ENCODE results near the gene RP2. TPM values are rescaled to one million over a fixed set of nuclear protein-coding genes. Genes with fewer than 3 reads are reported as not detected.
A peak's percentile ranks its signal among the peaks of the same experiment; 100 is the strongest.

The RP2 gene
- total and polyA plus RNA-seq, 9 of the 15 experiments (the other 6 are each of a cell fraction or from before 2014, with no cell fraction given), result 2.0 to 6.9 (median 3.5) TPM

DNA sequence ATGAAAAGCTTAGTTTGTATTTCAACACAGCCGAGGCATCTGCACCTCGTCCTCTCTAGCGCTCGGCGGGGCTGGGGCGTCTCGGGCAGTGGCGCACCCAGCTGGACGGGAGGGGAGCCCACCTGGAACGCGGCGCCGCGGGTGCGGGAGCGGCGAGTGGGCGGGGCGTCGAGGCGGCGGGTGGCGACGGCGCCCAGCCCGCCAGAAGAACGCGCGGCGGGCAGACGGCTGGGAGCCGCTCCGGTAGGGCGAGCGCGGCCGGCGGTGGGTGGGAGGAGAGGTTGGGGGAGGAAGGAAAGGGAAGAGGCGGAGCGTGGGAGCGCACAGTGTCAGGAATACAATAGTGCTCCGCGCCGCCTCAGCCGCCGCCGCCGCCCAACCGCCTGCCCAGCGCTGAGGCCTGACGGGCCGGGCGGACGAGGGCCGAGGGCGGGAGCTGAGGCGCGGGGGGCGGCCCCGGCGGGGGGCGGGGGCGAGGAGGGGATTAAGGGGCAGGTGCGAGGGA is 75.3 kb downstream of the RP2 start, which contains the start of gene JADE3 (continued):
- TF ChIP-seq HEY1 (CRISPR knock-in tag; IDR thresholded peaks at IDR 0.05; ENCODE audit: borderline replicate concordance) (no peak), SIN3B (IDR thresholded peaks at IDR 0.05; ENCODE audit: low read depth) (no peak), SMAD4 (CRISPR knock-in tag; conservative IDR thresholded peaks at IDR 0.05) (peak; percentile 74), STAT5B (CRISPR knock-in tag; IDR thresholded peaks at IDR 0.05) (no peak), KAT2B (IDR thresholded peaks at IDR 0.05; ENCODE audit: low read depth, low read length) (no peak), ILK (tag; IDR thresholded peaks at IDR 0.05; ENCODE audit: borderline replicate concordance, low read depth) (no peak), RB1 (IDR thresholded peaks at IDR 0.05; ENCODE audit: low read depth) (peak; percentile 33; the same call in 1 of the 2 replicates), MTF1 (CRISPR knock-in tag; IDR thresholded peaks at IDR 0.05; ENCODE audit: borderline replicate concordance) (no peak)
- TF ChIP-seq, protein P1, sequence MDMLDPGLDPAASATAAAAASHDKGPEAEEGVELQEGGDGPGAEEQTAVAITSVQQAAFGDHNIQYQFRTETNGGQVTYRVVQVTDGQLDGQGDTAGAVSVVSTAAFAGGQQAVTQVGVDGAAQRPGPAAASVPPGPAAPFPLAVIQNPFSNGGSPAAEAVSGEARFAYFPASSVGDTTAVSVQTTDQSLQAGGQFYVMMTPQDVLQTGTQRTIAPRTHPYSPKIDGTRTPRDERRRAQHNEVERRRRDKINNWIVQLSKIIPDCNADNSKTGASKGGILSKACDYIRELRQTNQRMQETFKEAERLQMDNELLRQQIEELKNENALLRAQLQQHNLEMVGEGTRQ (CRISPR knock-in tag; IDR thresholded peaks at IDR 0.05), result no peak
- TF ChIP-seq, protein P2, sequence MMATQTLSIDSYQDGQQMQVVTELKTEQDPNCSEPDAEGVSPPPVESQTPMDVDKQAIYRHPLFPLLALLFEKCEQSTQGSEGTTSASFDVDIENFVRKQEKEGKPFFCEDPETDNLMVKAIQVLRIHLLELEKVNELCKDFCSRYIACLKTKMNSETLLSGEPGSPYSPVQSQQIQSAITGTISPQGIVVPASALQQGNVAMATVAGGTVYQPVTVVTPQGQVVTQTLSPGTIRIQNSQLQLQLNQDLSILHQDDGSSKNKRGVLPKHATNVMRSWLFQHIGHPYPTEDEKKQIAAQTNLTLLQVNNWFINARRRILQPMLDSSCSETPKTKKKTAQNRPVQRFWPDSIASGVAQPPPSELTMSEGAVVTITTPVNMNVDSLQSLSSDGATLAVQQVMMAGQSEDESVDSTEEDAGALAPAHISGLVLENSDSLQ (IDR thresholded peaks at IDR 0.05), result no peak
- TF ChIP-seq, protein P3, sequence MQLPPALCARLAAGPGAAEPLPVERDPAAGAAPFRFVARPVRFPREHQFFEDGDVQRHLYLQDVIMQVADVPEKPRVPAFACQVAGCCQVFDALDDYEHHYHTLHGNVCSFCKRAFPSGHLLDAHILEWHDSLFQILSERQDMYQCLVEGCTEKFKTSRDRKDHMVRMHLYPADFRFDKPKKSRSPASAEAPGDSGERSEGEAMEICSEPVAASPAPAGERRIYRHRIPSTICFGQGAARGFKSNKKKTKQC (CRISPR knock-in tag; IDR thresholded peaks at IDR 0.05), result no peak
- TF ChIP-seq, protein P4, sequence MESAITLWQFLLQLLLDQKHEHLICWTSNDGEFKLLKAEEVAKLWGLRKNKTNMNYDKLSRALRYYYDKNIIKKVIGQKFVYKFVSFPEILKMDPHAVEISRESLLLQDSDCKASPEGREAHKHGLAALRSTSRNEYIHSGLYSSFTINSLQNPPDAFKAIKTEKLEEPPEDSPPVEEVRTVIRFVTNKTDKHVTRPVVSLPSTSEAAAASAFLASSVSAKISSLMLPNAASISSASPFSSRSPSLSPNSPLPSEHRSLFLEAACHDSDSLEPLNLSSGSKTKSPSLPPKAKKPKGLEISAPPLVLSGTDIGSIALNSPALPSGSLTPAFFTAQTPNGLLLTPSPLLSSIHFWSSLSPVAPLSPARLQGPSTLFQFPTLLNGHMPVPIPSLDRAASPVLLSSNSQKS (CRISPR knock-in tag; IDR thresholded peaks at IDR 0.05), result no peak
- TF ChIP-seq, protein P5, sequence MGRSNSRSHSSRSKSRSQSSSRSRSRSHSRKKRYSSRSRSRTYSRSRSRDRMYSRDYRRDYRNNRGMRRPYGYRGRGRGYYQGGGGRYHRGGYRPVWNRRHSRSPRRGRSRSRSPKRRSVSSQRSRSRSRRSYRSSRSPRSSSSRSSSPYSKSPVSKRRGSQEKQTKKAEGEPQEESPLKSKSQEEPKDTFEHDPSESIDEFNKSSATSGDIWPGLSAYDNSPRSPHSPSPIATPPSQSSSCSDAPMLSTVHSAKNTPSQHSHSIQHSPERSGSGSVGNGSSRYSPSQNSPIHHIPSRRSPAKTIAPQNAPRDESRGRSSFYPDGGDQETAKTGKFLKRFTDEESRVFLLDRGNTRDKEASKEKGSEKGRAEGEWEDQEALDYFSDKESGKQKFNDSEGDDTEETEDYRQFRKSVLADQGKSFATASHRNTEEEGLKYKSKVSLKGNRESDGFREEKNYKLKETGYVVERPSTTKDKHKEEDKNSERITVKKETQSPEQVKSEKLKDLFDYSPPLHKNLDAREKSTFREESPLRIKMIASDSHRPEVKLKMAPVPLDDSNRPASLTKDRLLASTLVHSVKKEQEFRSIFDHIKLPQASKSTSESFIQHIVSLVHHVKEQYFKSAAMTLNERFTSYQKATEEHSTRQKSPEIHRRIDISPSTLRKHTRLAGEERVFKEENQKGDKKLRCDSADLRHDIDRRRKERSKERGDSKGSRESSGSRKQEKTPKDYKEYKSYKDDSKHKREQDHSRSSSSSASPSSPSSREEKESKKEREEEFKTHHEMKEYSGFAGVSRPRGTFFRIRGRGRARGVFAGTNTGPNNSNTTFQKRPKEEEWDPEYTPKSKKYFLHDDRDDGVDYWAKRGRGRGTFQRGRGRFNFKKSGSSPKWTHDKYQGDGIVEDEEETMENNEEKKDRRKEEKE (IDR thresholded peaks at IDR 0.05; ENCODE audit: borderline replicate concordance in 1 of 2, control insufficient read depth in 1 of 2, low read depth in 2 of 2, low read length in 1 of 2), result no peak

All from K562 (cell line).